DMS153 treated with DMSO at 0.1 percent for 48 hours (cell line): ENCODE results near the gene CELF5.
"Not testable (repeated sequence)": the region's sequence is repeated elsewhere in the genome, so short reads cannot be mapped to it uniquely, and the experiment has no call there.

Source experiments
- DNase-seq: peaks from one replicate; lab custom pipeline; 2025; ENCODE audit not compliant: unreplicated experiment; lab: John Stamatoyannopoulos, UW

Gene CELF5

DNA sequence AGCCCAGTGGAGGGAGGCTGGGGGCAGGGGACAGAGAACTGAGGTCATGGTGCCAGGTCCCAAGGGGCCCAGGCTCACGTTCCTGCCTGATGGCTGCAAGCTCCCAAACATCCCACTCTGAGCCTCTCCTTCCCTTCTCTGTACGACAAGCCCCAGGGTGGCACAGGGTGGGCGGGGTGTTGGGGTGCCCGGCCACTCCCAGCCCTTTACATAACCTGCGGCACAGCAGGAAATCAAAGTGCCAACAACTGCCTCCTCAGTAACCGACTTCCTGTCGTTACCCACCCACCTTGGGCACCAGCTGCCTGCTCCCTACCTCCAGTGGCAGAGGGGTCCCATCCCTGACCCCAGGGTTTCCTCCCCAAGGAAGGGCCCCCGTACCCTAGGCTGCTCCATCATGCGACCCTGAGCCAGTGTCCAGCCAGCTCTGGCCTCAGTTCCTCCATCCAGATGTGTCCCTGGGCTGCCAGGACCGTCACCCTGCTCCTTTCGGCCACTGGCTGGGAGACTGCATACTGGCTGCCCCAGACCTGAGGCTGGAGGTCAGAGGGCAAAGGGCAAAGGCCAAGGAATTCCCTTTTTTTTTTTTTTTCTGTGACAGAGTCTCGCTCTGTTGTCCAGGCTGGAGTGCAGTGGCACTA, 114.2 kb downstream of the CELF5 start:
- DNase-seq = peak; percentile 16

DNA sequence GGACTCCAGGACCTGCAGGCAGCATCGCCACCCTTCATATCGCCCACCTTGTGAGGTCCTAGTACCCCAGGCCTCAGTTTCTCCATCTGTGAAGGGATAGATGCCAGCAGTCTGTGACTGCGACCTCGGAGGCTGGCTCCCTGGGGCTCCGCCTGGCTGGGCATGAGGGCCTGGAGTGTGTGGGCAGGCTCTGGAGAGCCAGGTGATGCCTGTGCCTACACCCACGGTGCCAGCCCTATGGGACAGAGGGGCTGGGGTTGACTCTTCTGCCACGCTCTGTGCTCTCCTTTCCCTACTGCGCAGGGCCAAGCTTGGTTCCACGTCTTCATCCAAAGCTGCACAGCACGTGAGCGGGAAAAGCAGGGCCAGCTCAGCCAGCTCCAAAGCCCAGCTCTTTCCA, 115.9 kb downstream of the CELF5 start:
- no peak for DNase-seq

DNA sequence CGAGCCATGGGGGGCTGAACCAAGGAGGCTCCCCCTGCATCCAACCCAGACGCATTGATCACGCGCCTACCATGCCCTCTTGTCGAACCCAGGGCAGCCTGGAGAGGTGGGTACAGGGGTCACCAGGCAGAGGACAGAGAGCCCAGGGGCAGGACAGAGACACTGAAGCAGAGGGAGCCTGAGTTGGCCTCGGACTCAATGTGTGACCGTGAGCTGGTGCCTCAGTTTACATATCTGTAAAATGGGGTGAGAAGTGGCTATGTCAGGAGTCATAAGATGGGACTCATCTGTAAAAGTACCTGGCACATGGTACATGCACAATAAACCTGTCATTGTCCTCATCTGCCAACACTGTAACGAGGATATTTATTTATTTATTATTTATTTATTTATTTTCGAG, 117.8 kb downstream of the CELF5 start:
- no peak for DNase-seq

DNA sequence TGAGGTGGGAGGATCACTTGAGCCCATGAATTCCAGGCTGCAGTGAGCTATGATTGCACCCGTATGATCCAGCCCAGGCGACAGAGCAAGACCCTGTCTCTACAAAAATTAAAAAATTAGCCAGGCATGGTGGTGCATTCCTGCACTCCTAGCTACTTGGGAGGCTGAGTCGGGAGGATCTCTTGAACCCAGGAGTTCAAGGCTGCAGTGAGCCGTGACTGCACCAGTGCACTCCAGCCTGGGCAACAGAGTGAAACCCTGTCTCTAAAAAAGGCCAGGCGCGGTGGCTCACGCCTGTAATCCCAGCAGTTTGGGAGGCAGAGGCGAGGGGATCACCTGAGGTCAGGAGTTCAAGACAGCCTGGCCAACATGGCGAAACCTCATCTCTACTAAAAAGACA, 118.5 kb downstream of the CELF5 start:
- DNase-seq = not testable (repeated sequence)

DNA sequence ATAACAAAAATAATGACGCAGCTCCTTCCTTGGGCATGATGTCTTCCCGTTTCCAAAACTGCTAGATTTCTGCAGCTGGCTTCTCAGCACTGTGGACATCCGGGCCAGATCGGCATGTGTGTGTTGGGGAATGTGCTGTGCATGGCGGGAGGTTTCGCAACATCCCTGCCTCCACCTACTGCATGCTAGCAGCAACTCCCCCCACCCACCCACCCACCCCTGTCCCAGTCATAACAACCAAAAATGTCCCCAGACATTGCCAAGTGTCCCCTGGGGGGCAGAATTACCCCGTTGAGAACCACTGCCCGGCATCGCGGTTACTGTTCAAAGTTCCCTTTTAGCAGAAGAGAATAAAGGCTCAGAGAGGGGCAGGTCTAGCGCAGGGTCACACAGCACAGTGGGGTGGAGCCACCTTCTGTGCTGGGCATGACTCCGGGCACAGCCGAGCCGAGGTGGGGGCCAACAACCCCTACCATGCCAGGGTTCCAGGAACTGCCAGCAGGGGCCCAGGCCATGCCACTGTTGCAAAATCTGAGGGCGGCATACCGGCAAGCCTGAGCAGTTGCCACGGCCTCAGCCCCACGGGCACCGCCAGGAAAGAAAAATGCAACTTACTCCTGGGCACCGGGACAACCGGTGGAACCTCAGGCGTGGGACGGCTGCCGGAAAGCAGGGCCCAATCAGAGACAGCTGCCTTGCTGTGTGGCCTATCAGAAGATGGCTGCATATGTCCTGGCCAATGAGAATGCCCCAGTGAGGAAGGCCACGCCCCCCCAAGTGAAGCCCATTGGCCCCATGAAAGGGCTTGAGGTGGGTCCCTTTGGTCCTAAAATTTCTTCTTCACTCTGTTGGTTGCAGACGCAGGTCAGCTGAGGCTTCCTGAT, 119.4 kb downstream of the CELF5 start:
- peak; percentile 21 for DNase-seq

DNA sequence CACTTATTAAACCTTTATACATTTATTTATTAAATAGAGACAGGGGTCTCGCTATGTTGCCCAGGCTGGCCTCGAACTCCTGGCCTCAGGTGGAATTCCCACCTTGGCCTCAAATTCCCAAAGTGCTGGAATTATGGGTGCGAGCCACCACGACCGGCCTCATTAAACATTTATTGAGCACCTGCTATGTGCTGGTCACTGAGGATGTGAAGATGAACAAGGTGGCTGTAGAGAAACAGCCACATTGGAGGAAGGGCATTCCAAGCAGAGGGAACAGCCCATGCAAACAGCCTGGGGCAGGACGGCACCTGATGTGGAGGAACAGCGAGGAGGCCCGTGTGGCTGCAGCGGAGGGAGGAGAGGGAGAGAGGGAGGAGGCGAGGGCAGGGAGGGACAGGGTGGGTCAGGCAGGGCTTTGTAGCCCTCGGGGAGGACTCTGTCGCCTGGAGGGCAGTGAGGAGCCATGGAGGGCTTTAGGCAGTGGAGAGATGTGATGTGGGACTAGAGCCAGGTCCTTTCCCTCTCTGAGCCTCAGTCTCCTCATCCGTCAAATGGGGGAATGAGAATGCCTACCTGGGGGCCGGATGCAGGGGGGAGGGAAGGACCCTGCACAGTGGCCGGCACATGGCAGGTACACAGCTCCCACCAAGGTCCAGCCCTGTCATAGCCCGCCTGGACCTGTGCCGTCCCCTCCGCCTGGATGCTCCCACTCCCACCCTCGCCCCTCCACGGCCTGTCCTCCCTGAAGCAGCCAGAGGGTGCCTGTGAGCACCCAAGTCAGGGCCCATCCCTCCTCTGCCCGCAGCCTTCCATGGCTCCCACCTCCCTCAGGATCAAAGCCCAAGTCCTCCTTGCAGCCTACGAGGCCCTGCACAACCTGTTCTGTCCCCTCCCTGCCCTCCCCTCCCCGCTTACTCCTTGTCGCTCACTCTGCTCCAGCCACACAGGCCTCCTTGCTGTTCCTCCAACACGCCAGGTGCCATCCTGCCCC, 120.4 kb downstream of the CELF5 start:
- DNase-seq = no peak

DNA sequence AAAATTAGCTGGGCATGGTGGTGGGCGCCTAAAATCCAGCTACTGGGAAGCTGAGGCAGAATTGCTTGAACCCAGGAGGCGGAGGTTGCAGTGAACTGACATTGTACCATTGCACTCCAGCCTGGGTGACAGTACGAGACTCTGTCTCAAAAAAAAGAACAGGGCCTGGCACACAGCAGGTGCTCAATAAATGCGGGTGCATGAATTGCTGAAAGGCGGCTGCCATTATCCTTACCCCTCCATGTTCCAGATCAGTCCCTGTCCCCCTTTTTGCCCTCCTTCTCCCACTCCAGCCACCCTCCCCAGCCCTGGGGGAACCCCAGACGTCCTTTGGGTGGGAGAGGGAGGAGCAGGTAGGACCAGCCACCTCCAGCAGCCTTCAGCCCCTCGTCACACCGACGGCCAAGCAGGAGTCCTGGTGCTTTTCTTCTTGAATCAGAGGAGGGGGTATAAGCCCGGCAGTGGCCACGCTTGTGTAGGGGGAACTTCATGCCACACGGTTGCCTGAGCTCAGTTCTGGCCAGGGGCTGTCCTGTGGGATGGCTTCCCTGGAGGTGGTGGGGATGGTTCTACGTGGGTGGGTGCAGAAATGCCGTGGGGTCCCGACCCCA, 121.5 kb downstream of the CELF5 start:
- no peak for DNase-seq
